ENCODE measurements around the gene SSX4B. TPM values are rescaled to one million over a fixed set of nuclear protein-coding genes. Genes with fewer than 3 reads are reported as not detected.

The SSX4B gene
- total RNA-seq, 1 experiment from 2014 or later: 0.15 TPM

DNA sequence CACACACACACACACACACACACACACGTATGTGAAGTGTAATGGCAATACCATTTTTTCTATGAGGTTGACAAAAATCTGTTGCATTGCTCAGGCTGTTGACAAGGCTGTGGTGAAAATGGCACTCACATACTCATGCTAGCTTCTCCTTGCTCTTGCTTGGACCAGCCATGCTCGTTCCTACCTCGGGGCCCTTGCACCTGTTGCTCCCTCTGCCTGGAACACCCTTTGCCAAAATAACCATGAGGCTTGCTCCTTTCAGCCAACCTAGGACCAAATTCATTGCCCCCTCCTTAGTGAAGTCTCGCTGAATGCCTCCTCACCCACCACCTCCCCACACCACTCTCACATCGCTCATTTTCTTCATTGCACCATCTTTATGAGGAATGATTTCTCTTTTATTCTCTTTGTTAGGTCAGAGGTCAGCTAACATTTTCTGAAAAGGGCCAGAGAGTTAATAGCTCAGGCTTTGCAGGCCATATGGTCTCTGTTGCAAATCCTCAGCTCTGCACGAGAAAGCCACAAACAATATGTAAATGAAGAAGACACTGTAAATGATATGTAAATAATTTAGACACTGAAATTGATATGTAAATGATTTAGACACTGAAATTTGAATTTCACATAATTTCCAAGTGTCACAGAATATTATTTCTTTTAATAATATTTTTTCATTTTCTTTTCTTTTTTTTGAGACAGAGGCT lies 45.0 kb upstream of the SSX4B start:
- no TSS peak for BruUV-seq (replicated peaks)
- intact Hi-C loops (cut with micrococcal nuclease; ENCODE audit: unreplicated experiment) (no loop called here), in situ Hi-C loops (cut with HindIII; ENCODE audit: low pct_unique_long_range_greater_than_20kb, low sequenced_read_pairs) (no loop called here)
- H3K4me3 ChIP-seq (ENCODE audit: low read depth in 2 of 2, low read length in 2 of 2): no peak overlapping the region
- no peaks in the 10 kb centered on the region for H3K4me1 ChIP-seq (ENCODE audit: control insufficient read depth, insufficient read depth, low read length)
- no peaks in the 10 kb centered on the region for H3K9me3 ChIP-seq (ENCODE audit: control insufficient read depth, insufficient read depth, low read depth, low read length)
- DNase-seq (ENCODE audit: low read depth, low spot score) (no peak), ATAC-seq (no peak)
- H3K27me3 ChIP-seq (ENCODE audit: control insufficient read depth, insufficient read depth, low read length): no peaks in the 10 kb centered on the region
- no peaks in the 10 kb centered on the region for H3K36me3 ChIP-seq (ENCODE audit: control insufficient read depth, insufficient read depth, low read length)
- CTCF ChIA-PET: no interaction called here
- TF ChIP-seq, protein P1, sequence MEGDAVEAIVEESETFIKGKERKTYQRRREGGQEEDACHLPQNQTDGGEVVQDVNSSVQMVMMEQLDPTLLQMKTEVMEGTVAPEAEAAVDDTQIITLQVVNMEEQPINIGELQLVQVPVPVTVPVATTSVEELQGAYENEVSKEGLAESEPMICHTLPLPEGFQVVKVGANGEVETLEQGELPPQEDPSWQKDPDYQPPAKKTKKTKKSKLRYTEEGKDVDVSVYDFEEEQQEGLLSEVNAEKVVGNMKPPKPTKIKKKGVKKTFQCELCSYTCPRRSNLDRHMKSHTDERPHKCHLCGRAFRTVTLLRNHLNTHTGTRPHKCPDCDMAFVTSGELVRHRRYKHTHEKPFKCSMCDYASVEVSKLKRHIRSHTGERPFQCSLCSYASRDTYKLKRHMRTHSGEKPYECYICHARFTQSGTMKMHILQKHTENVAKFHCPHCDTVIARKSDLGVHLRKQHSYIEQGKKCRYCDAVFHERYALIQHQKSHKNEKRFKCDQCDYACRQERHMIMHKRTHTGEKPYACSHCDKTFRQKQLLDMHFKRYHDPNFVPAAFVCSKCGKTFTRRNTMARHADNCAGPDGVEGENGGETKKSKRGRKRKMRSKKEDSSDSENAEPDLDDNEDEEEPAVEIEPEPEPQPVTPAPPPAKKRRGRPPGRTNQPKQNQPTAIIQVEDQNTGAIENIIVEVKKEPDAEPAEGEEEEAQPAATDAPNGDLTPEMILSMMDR (IDR thresholded peaks at IDR 0.05): no peak
- no peak for TF ChIP-seq SIN3A (IDR thresholded peaks at IDR 0.05; ENCODE audit: borderline replicate concordance, insufficient read depth, low read depth, low read length)
- TF ChIP-seq POLR2AphosphoS5 (IDR thresholded peaks at IDR 0.05; ENCODE audit: low read depth, low read length): no peak
- TF ChIP-seq TCF7L2 (IDR thresholded peaks at IDR 0.05; ENCODE audit: low read depth, low read length): no peak
- TF ChIP-seq, protein P2, sequence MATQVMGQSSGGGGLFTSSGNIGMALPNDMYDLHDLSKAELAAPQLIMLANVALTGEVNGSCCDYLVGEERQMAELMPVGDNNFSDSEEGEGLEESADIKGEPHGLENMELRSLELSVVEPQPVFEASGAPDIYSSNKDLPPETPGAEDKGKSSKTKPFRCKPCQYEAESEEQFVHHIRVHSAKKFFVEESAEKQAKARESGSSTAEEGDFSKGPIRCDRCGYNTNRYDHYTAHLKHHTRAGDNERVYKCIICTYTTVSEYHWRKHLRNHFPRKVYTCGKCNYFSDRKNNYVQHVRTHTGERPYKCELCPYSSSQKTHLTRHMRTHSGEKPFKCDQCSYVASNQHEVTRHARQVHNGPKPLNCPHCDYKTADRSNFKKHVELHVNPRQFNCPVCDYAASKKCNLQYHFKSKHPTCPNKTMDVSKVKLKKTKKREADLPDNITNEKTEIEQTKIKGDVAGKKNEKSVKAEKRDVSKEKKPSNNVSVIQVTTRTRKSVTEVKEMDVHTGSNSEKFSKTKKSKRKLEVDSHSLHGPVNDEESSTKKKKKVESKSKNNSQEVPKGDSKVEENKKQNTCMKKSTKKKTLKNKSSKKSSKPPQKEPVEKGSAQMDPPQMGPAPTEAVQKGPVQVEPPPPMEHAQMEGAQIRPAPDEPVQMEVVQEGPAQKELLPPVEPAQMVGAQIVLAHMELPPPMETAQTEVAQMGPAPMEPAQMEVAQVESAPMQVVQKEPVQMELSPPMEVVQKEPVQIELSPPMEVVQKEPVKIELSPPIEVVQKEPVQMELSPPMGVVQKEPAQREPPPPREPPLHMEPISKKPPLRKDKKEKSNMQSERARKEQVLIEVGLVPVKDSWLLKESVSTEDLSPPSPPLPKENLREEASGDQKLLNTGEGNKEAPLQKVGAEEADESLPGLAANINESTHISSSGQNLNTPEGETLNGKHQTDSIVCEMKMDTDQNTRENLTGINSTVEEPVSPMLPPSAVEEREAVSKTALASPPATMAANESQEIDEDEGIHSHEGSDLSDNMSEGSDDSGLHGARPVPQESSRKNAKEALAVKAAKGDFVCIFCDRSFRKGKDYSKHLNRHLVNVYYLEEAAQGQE (IDR thresholded peaks at IDR 0.05; ENCODE audit: insufficient read depth in 1 of 2, low read depth in 2 of 2, low read length in 1 of 2): no peak
- no peak overlapping the region for H3K27ac ChIP-seq (ENCODE audit: low read length)
- POLR2A ChIA-PET: no interaction called here

DNA sequence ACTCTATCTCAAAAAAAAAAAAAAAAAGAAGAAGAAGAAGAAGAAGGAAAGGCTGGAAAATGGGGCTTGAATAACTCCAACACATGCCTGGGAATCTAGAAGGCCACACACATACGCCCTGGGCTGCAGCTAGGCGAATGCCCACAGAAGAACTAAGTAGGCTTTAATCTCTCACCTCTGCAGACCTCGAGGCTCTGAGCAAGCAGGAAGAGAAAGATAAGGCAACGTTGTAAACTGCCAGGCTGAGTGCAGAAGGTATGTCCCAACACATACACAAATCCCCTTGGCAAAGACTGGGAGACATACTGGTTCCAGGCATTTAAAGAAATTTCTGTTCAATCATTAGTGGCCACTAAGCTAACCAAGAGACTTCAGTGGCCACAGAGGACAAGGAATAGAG lies 39.9 kb upstream of the SSX4B start:
- H3K4me1 ChIP-seq (ENCODE audit: control insufficient read depth, insufficient read depth, low read length): no peaks in the 10 kb centered on the region
- TF ChIP-seq TCF7L2 (IDR thresholded peaks at IDR 0.05; ENCODE audit: low read depth, low read length) (no peak), SIN3A (IDR thresholded peaks at IDR 0.05; ENCODE audit: borderline replicate concordance, insufficient read depth, low read depth, low read length) (no peak)
- TF ChIP-seq, protein P1 (IDR thresholded peaks at IDR 0.05): no peak
- TF ChIP-seq, protein P2 (IDR thresholded peaks at IDR 0.05; ENCODE audit: insufficient read depth in 1 of 2, low read depth in 2 of 2, low read length in 1 of 2): no peak
- CTCF ChIA-PET: no interaction called here
- DNase-seq (ENCODE audit: low read depth, low spot score) (no peak), ATAC-seq (no peak)
- POLR2A ChIA-PET: no interaction called here
- no peaks in the 10 kb centered on the region for H3K36me3 ChIP-seq (ENCODE audit: control insufficient read depth, insufficient read depth, low read length)
- no peak overlapping the region for H3K4me3 ChIP-seq (ENCODE audit: low read depth in 2 of 2, low read length in 2 of 2)
- BruUV-seq (replicated peaks): no TSS peak
- in situ Hi-C loops (cut with HindIII; ENCODE audit: low pct_unique_long_range_greater_than_20kb, low sequenced_read_pairs) (no loop called here), intact Hi-C loops (cut with micrococcal nuclease; ENCODE audit: unreplicated experiment) (no loop called here)
- H3K27me3 ChIP-seq (ENCODE audit: control insufficient read depth, insufficient read depth, low read length): no peaks in the 10 kb centered on the region
- H3K9me3 ChIP-seq (ENCODE audit: control insufficient read depth, insufficient read depth, low read depth, low read length): no peaks in the 10 kb centered on the region
- no peak overlapping the region for H3K27ac ChIP-seq (ENCODE audit: low read length)

Data from Panc1 (cell line).